Measurements from ENCODE around the gene EDN2.

Gene EDN2

GRCh38 chr1:41484402-41485241 is at the start of gene EDN2:
TSS of gene EDN2 (minus strand) at chr1:41484683. CDS start at chr1:41484601, 82 bp downstream.
- DNase-seq, result no peak

GRCh38 chr1:41533731-41534080 is 49.2 kb upstream of the EDN2 start:
- DNase-seq, result no peak

- DNase-seq, result no peak
These were observed 48.7 kb upstream of the EDN2 start for GRCh38 chr1:41533016-41533730.

- no peak for DNase-seq
These were observed 47.9 kb upstream of the EDN2 start for GRCh38 chr1:41532206-41532975.

GRCh38 chr1:41530411-41530810 is 45.9 kb upstream of the EDN2 start:
- no peak for DNase-seq

- no peak for DNase-seq
These were observed 45.3 kb upstream of the EDN2 start for GRCh38 chr1:41529621-41530395.

GRCh38 chr1:41528726-41529605 is 44.5 kb upstream of the EDN2 start:
- no peak for DNase-seq

GRCh38 chr1:41528106-41528505 is 43.6 kb upstream of the EDN2 start:
- no peak for DNase-seq

- no peak for DNase-seq
These were observed 42.6 kb upstream of the EDN2 start for GRCh38 chr1:41526956-41527561.

GRCh38 chr1:41525891-41526587 is 41.6 kb upstream of the EDN2 start:
- no peak for DNase-seq

GRCh38 chr1:41524676-41525675 is 40.5 kb upstream of the EDN2 start:
- DNase-seq, result no peak

GRCh38 chr1:41523949-41524675 is 39.6 kb upstream of the EDN2 start:
- no peak for DNase-seq

- no peak for DNase-seq
These were observed 38.6 kb upstream of the EDN2 start for GRCh38 chr1:41523071-41523470.

GRCh38 chr1:41521766-41522165 is 37.3 kb upstream of the EDN2 start:
- DNase-seq, result no peak

- DNase-seq, result no peak
These were observed 36.7 kb upstream of the EDN2 start for GRCh38 chr1:41520951-41521752.

- DNase-seq, result no peak
These were observed 35.2 kb upstream of the EDN2 start for GRCh38 chr1:41519667-41520066.

GRCh38 chr1:41518471-41518870 is 34.0 kb upstream of the EDN2 start:
- no peak for DNase-seq

- DNase-seq, result no peak
These were observed 32.6 kb upstream of the EDN2 start for GRCh38 chr1:41517062-41517438.
